Endothelial cell (in vitro differentiated cells): ENCODE results near the gene AP1B1. TPM values are rescaled to one million over a fixed set of nuclear protein-coding genes. Genes with fewer than 3 reads are reported as not detected.

Source experiments
- DNase-seq: peaks from one replicate; pipeline ENCODE4 v3.0.0; 2021; ENCODE audit warnings: low spot score
- H3K27ac Mint-ChIP-seq: one replicate; pipeline ENCODE4 v1.8.0; 2021; ENCODE audit warnings: mixed read lengths, inconsistent platforms; ENCODE audit not compliant: unreplicated experiment
- H3K27me3 Mint-ChIP-seq: one replicate; pipeline ENCODE4 v1.8.0; 2021; ENCODE audit warnings: mild to moderate bottlenecking, moderate library complexity, mixed read lengths, inconsistent platforms; ENCODE audit not compliant: unreplicated experiment
- H3K36me3 Mint-ChIP-seq: one replicate; pipeline ENCODE4 v1.8.0; 2021; ENCODE audit warnings: mild to moderate bottlenecking, low read depth, mixed read lengths, inconsistent platforms; ENCODE audit not compliant: unreplicated experiment
- H3K4me1 Mint-ChIP-seq: one replicate; pipeline ENCODE4 v1.8.0; 2021; ENCODE audit warnings: mild to moderate bottlenecking, mixed read lengths, inconsistent platforms; ENCODE audit not compliant: unreplicated experiment
- H3K4me3 Mint-ChIP-seq: one replicate; pipeline ENCODE4 v1.8.0; 2021; ENCODE audit warnings: mild to moderate bottlenecking, mixed read lengths, inconsistent platforms; ENCODE audit not compliant: unreplicated experiment
- H3K9me3 Mint-ChIP-seq: one replicate; pipeline ENCODE4 v1.8.0; 2021; ENCODE audit warnings: mixed read lengths, inconsistent platforms; ENCODE audit not compliant: unreplicated experiment
- CTCF ChIP-seq: fragments of 200-600 bp; sonication (generic); IDR thresholded peaks from one replicate; pipeline ENCODE4 v1.5.0; 2021; ENCODE audit warnings: antibody characterized with exemption; ENCODE audit not compliant: unreplicated experiment
- total RNA-seq: library from RNA; stranded (reverse); fragmentation: NEBNext Ultra II Directional; extraction: Animal tissue kit (Norgen Biotek cat#: 25700); gene quantifications from one replicate; pipeline ENCODE4 v1.2.1, GENCODE V29; 2021; ENCODE audit not compliant: unreplicated experiment

Gene AP1B1
- total RNA-seq, 1 donor from 2014 or later: 316 TPM

GRCh38 chr22:29342177-29342576 is 46.2 kb downstream of the AP1B1 start:
- H3K4me1 Mint-ChIP-seq: peaks cover 4% of the 10 kb centered on the region
- no peaks in the 10 kb centered on the region for H3K9me3 Mint-ChIP-seq
- H3K4me3 Mint-ChIP-seq: no peak overlapping the region
- no peak for TF ChIP-seq CTCF
- peaks cover 44% of the 10 kb centered on the region for H3K36me3 Mint-ChIP-seq
- no peak for DNase-seq
- peaks cover 8% of the 10 kb centered on the region for H3K27me3 Mint-ChIP-seq
- no peak overlapping the region for H3K27ac Mint-ChIP-seq

- Mint-ChIP-seq H3K27me3 (peaks cover 8% of the 10 kb centered on the region), H3K36me3 (peaks cover 45% of the 10 kb centered on the region), H3K4me3 (no peak overlapping the region)
Observed at GRCh38 chr22:29341849-29342127, 46.6 kb downstream of the AP1B1 start.

GRCh38 chr22:29341056-29341848 is 47.1 kb downstream of the AP1B1 start:
- H3K36me3 Mint-ChIP-seq: peaks cover 48% of the 10 kb centered on the region
- no peaks in the 10 kb centered on the region for H3K9me3 Mint-ChIP-seq

More at GRCh38 chr22:29341849-29342127, 46.6 kb downstream of the AP1B1 start:
- TF ChIP-seq CTCF: no peak
- H3K27ac Mint-ChIP-seq: no peak overlapping the region
- DNase-seq: no peak
- H3K9me3 Mint-ChIP-seq: no peaks in the 10 kb centered on the region
- H3K4me1 Mint-ChIP-seq: peaks cover 4% of the 10 kb centered on the region

GRCh38 chr22:29340566-29340965 is 47.8 kb downstream of the AP1B1 start:
- peaks cover 51% of the 10 kb centered on the region for H3K36me3 Mint-ChIP-seq
- H3K4me3 Mint-ChIP-seq: no peak overlapping the region
- no peak for DNase-seq
- no peak for TF ChIP-seq CTCF
- H3K4me1 Mint-ChIP-seq: peaks cover 4% of the 10 kb centered on the region
- H3K27me3 Mint-ChIP-seq: peaks cover 10% of the 10 kb centered on the region
- H3K27ac Mint-ChIP-seq: no peak overlapping the region
- no peaks in the 10 kb centered on the region for H3K9me3 Mint-ChIP-seq

More at GRCh38 chr22:29341056-29341848, 47.1 kb downstream of the AP1B1 start:
- no peak for DNase-seq
- Mint-ChIP-seq H3K27me3 (peaks cover 10% of the 10 kb centered on the region), H3K27ac (no peak overlapping the region), H3K4me1 (peaks cover 4% of the 10 kb centered on the region), H3K4me3 (no peak overlapping the region)
- TF ChIP-seq CTCF: no peak
